Activated B cell treated with CpG ODN at 0.5 μM for 24 hours (primary cell): ENCODE data around the gene HDAC4. TPM values are rescaled to one million over a fixed set of nuclear protein-coding genes. Genes with fewer than 3 reads are reported as not detected.

Source experiments
- ATAC-seq: fragments of 200-7000 bp; cut with Tn5 transposase; one replicate; pipeline ENCODE4 v1.10.0; 2021; ENCODE audit warnings: low read depth, mild to moderate bottlenecking, moderate library complexity
- CTCF ChIA-PET: fragments of 350-600 bp; sonication (Branson Sonifier 250); formaldehyde crosslinking; loops from one replicate; lab custom pipeline; 2021; ENCODE audit warnings: antibody characterized with exemption; lab: Charles Lee
- POLR2A ChIA-PET: fragments of 350-600 bp; sonication (Branson Sonifier 250); formaldehyde crosslinking; loops from one replicate; lab custom pipeline; 2021; ENCODE audit warnings: antibody characterized with exemption; lab: Charles Lee
- DNase-seq: peaks from one replicate; pipeline ENCODE4 v3.0.0; 2022
- H3K27ac Mint-ChIP-seq: one replicate; pipeline ENCODE4 v1.8.0; 2020; ENCODE audit warnings: mixed read lengths
- H3K27me3 Mint-ChIP-seq: one replicate; pipeline ENCODE4 v1.8.0; 2021; ENCODE audit warnings: mixed read lengths
- H3K36me3 Mint-ChIP-seq: one replicate; pipeline ENCODE4 v1.8.0; 2021; ENCODE audit warnings: low read depth, mixed read lengths
- H3K4me1 Mint-ChIP-seq: one replicate; pipeline ENCODE4 v1.8.0; 2021; ENCODE audit warnings: mixed read lengths
- H3K4me3 Mint-ChIP-seq: one replicate; pipeline ENCODE4 v1.8.0; 2020; ENCODE audit warnings: mild to moderate bottlenecking, mixed read lengths
- H3K9me3 Mint-ChIP-seq: one replicate; pipeline ENCODE4 v1.8.0; 2020; ENCODE audit warnings: mixed read lengths
- CTCF ChIP-seq: fragments of 200-600 bp; IDR thresholded peaks from one replicate; pipeline ENCODE4 v1.8.0; 2022; ENCODE audit warnings: antibody characterized with exemption, mild to moderate bottlenecking
- intact Hi-C: fragments of 100-400 bp; cut with micrococcal nuclease; formaldehyde crosslinking; loops from one replicate; pipeline ENCODE4 v1.15.1; 2024
- total RNA-seq: library from RNA; stranded (reverse); gene quantifications from 2 replicates; pipeline ENCODE4 v1.2.3, GENCODE V29; 2022

The HDAC4 gene
- total RNA-seq, 1 donor from 2014 or later, result 31.9 TPM

GRCh38 chr2:239155806-239156480 is 244.9 kb downstream of the HDAC4 start:
- CTCF ChIA-PET, result no interaction called here
- TF ChIP-seq CTCF, result no peak
- POLR2A ChIA-PET, result no interaction called here
- DNase-seq, result no peak
- peaks cover 1% of the 10 kb centered on the region for H3K9me3 Mint-ChIP-seq
- intact Hi-C loops, result no loop called here
- H3K36me3 Mint-ChIP-seq, result peaks cover 45% of the 10 kb centered on the region
- no peak overlapping the region for H3K27ac Mint-ChIP-seq
- no peak overlapping the region for H3K4me3 Mint-ChIP-seq
- ATAC-seq, result no peak
- H3K27me3 Mint-ChIP-seq, result no peaks in the 10 kb centered on the region
- H3K4me1 Mint-ChIP-seq, result peaks cover 7% of the 10 kb centered on the region

GRCh38 chr2:239154971-239155805 is 245.6 kb downstream of the HDAC4 start:
- Mint-ChIP-seq H3K4me1 (peaks cover 13% of the 10 kb centered on the region), H3K4me3 (no peak overlapping the region), H3K36me3 (peaks cover 41% of the 10 kb centered on the region), H3K27me3 (no peaks in the 10 kb centered on the region), H3K27ac (no peak overlapping the region), H3K9me3 (peaks cover 6% of the 10 kb centered on the region)
- DNase-seq, result no peak
- ATAC-seq, result no peak
- TF ChIP-seq CTCF, result no peak
- ChIA-PET CTCF (no interaction called here), POLR2A (no interaction called here)
- intact Hi-C loops, result no loop called here

- intact Hi-C loops, result no loop called here
- POLR2A ChIA-PET, result no interaction called here
- TF ChIP-seq CTCF, result no peak
- H3K27me3 Mint-ChIP-seq, result no peaks in the 10 kb centered on the region
- no peak overlapping the region for H3K4me3 Mint-ChIP-seq
- H3K4me1 Mint-ChIP-seq, result peaks cover 14% of the 10 kb centered on the region
- ATAC-seq (no peak), DNase-seq (no peak)
- H3K27ac Mint-ChIP-seq, result no peak overlapping the region
- CTCF ChIA-PET, result no interaction called here
- H3K9me3 Mint-ChIP-seq, result peaks cover 8% of the 10 kb centered on the region
- H3K36me3 Mint-ChIP-seq, result peaks cover 41% of the 10 kb centered on the region
These were observed 246.8 kb downstream of the HDAC4 start for GRCh38 chr2:239153806-239154591.

- POLR2A ChIA-PET, result no interaction called here
- no peak overlapping the region for H3K4me3 Mint-ChIP-seq
- H3K27me3 Mint-ChIP-seq, result no peaks in the 10 kb centered on the region
- intact Hi-C loops, result no loop called here
- peaks cover 8% of the 10 kb centered on the region for H3K9me3 Mint-ChIP-seq
- H3K27ac Mint-ChIP-seq, result no peak overlapping the region
- no peak for TF ChIP-seq CTCF
- H3K36me3 Mint-ChIP-seq, result peaks cover 52% of the 10 kb centered on the region
- DNase-seq, result no peak
- H3K4me1 Mint-ChIP-seq, result peaks cover 14% of the 10 kb centered on the region
- no peak for ATAC-seq
- CTCF ChIA-PET, result no interaction called here
These were observed 247.9 kb downstream of the HDAC4 start for GRCh38 chr2:239152916-239153305.
